Activated CD8-positive, alpha-beta T cell treated with anti-CD3 and anti-CD28 coated beads, Interleukin-2, amount 10 ng/mL, durations not matched to agents 7 days and 5 days (primary cell): ENCODE measurements around the gene ID3. TPM values are rescaled to one million over a fixed set of nuclear protein-coding genes. Genes with fewer than 3 reads are reported as not detected.
A peak's percentile ranks its signal among the peaks of the same experiment; 100 is the strongest.
"Not testable (repeated sequence)": the region's sequence is repeated elsewhere in the genome, so short reads cannot be mapped to it uniquely, and the experiment has no call there.

Source experiments
- ATAC-seq: fragments of 150-1000 bp; cut with Tn5 transposase; one replicate; pipeline ENCODE4 v1.10.0; 2021; ENCODE audit warnings: moderate library complexity
- CTCF ChIA-PET: fragments of 350-600 bp; sonication (Branson Sonifier 250); formaldehyde crosslinking; loops from one replicate; lab custom pipeline; 2021; ENCODE audit warnings: antibody characterized with exemption; lab: Charles Lee
- POLR2A ChIA-PET: fragments of 350-600 bp; sonication (Branson Sonifier 250); formaldehyde crosslinking; loops from one replicate; lab custom pipeline; 2021; ENCODE audit warnings: antibody characterized with exemption; lab: Charles Lee
- DNase-seq: peaks from one replicate; pipeline ENCODE4 v3.0.0-alpha.2; 2020
- H3K27ac Mint-ChIP-seq: one replicate; pipeline ENCODE4 v1.8.0; 2021; ENCODE audit warnings: mild to moderate bottlenecking, mixed read lengths
- H3K27me3 Mint-ChIP-seq: one replicate; pipeline ENCODE4 v1.8.0; 2021; ENCODE audit warnings: low read depth, mixed read lengths
- H3K36me3 Mint-ChIP-seq: one replicate; pipeline ENCODE4 v1.8.0; 2021; ENCODE audit warnings: low read depth, mixed read lengths
- H3K4me1 Mint-ChIP-seq: one replicate; pipeline ENCODE4 v1.8.0; 2021; ENCODE audit warnings: low read depth, mixed read lengths
- H3K4me3 Mint-ChIP-seq: one replicate; pipeline ENCODE4 v1.8.0; 2021; ENCODE audit warnings: mild to moderate bottlenecking, mixed read lengths
- H3K9me3 Mint-ChIP-seq: one replicate; pipeline ENCODE4 v1.8.0; 2022; ENCODE audit warnings: mixed read lengths; ENCODE audit not compliant: insufficient read depth
- total RNA-seq, 2 experiments: library from RNA; stranded (reverse); gene quantifications; one replicate each; pipeline ENCODE4 v1.2.3, GENCODE V29; 2021

Gene ID3
- total RNA-seq, 2 experiments from 2014 or later, result 31.4 to 34.4 TPM

DNA sequence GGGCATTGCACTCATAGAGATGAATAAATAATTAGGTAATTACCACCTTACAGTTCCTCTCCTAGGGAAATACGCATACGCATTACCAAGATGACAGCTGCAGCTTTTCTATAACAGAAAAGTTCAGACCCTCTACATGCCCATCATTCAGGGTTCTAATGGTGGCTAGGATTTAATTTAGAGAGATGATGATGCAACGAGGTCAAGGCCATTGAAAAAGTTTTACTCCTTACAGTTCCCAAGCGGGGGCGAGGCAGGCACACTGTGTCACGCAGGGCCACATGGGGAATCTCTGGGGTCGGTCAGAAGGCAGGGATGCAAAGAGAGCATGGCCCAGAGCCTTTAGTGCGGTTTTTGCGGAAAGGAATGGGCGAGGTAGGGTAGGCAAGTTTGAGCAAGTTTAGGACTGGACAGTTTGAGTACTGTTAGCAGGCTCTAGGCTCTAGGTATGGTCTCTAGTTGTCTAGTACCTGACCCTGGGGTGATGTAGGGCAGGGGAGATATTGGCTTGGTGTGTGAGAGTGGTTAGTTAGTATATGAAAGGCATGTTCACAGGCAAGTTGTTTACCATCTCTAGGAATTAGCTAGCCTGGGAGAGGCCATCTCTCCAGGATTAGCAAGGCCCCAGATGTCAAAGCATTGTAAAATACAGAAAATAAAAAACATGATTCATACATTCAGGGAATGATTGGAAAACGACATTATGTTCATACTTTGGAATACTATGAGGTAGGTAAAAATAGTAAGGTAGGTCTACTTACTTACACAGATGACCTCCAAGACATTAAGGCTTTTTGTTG lies 29.6 kb upstream of the ID3 start:
- H3K27me3 Mint-ChIP-seq, result no peaks in the 10 kb centered on the region
- DNase-seq (no peak), ATAC-seq (no peak)
- no peak overlapping the region for H3K4me3 Mint-ChIP-seq
- H3K9me3 Mint-ChIP-seq, result no peaks in the 10 kb centered on the region
- ChIA-PET CTCF (interaction anchor here (0.9 to 3.6 kb wide), 5 partner anchors 24 to 48 kb away, joined by 3 to 25 read pairs (median 3); no protein-coding TSS in a partner anchor), POLR2A (interaction anchor here (1.1 kb wide), 1 partner anchor 12 kb away, joined by 5 read pairs; no protein-coding TSS in a partner anchor)
- H3K27ac Mint-ChIP-seq, result no peak overlapping the region
- H3K36me3 Mint-ChIP-seq, result no peaks in the 10 kb centered on the region
- peaks cover 59% of the 10 kb centered on the region for H3K4me1 Mint-ChIP-seq

DNA sequence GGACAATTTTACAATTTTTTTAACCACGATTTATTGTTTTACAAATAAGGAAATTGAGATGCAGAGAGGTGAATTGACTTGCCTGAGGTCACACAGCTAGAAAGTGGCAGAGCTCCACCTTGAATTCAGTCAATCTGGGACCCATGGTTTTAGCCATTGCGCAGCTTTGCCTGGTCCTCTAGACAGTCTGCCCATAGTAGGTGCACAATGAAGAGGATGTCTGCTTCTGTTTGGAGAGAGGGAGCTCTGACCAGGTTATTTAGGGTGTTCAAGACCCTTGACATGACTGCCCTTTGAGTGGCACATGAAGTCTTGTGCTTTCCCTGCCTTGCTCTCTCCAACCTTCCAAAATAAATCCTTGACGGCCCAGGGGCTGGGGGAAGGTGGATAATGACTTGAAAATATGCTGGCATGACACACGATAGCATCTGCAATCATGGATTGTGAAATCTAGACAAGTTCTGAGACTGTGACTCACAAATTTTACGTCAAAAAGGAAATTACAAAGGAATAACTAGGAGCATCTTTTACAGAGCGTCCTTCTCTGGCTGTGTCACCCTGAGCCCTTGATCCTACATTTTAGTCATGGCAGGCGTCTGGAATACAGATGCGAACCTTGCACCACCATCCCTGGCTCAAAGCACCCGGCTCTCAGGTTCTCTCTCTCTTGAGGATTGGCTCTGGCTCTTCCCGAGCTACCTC lies 26.2 kb upstream of the ID3 start:
- ChIA-PET CTCF (interaction anchor here (2.0 kb wide), 1 partner anchor 9 kb away, joined by 5 read pairs; no protein-coding TSS in a partner anchor), POLR2A (no interaction called here)
- H3K9me3 Mint-ChIP-seq, result no peaks in the 10 kb centered on the region
- H3K4me1 Mint-ChIP-seq, result peaks cover 37% of the 10 kb centered on the region
- H3K27me3 Mint-ChIP-seq, result no peaks in the 10 kb centered on the region
- ATAC-seq, result no peak
- no peak overlapping the region for H3K27ac Mint-ChIP-seq
- H3K36me3 Mint-ChIP-seq, result no peaks in the 10 kb centered on the region
- DNase-seq, result no peak
- H3K4me3 Mint-ChIP-seq, result no peak overlapping the region

DNA sequence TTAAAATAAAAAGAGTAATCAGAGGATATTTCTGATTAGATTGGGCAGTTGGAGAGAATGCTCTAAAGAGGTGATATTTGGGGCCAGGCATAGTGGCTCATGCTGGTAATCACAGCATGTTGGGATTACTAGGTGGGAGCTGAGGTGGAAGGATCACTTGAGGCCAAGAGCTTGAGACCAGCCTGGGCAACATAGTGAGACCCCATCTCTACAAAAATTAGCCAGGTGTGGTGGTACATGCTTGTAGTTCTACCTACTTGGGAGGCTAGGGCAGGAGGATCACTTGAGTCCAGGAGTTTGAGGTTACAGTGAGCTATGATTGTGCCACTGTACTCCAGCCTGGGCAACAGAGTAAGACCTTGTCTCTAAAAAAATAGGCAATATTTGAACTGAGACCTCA lies 24.4 kb upstream of the ID3 start:
- ATAC-seq, H3K27ac Mint-ChIP-seq, H3K27me3 Mint-ChIP-seq, H3K4me3 Mint-ChIP-seq, H3K36me3 Mint-ChIP-seq, H3K9me3 Mint-ChIP-seq, DNase-seq, POLR2A ChIA-PET: not testable (repeated sequence)
- CTCF ChIA-PET, result interaction anchor here (2.2 kb wide), 1 partner anchor 8 kb away, joined by 9 read pairs; no protein-coding TSS in a partner anchor
- peaks cover 31% of the 10 kb centered on the region for H3K4me1 Mint-ChIP-seq

DNA sequence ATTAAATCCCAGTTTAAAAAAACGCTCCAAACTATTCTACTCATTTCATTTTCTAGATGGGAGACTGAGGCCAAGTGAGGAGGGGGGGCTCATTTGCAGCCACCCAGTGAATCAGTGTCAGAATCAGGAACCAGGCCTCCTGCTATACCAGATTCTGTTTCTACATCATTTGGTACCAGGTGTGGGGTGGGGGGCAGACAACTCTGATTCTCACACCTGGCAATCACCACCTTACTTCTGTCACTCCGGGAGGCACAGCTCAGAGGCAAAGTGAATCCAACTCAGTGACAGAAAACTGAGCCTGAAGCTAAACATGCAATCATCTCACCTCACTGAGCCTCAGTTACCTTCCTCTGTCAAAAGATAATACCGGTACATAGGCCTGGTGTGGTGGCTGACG lies 23.5 kb upstream of the ID3 start:
- Mint-ChIP-seq H3K4me1 (peaks cover 33% of the 10 kb centered on the region), H3K27ac (no peak overlapping the region), H3K36me3 (no peaks in the 10 kb centered on the region), H3K27me3 (no peaks in the 10 kb centered on the region), H3K4me3 (no peak overlapping the region), H3K9me3 (no peaks in the 10 kb centered on the region)
- CTCF ChIA-PET, result interaction anchor here (2.2 kb wide), 1 partner anchor 9 kb away, joined by 9 read pairs; no protein-coding TSS in a partner anchor
- ATAC-seq, result no peak
- no peak for DNase-seq
- POLR2A ChIA-PET, result no interaction called here

DNA sequence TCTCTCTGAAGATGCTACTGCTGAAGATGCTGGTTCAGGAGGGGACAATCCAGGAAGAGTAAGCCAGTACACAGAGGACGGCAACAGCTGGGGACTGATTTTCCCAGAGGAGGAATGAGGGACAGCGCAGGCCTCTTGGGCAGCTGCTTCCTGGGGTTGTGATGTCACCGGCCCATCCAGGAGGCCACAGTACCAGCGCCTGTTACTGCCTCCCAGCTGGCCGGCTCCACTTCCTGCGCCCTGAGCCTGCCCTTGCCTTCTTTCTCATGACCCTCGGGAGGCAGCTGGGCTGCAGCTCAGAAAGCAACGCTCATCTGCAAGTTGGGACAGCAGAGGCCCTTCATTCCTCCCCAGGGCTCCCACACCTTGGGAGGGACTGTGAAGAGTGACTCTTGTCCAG lies 21.9 kb upstream of the ID3 start:
- DNase-seq, result no peak
- ChIA-PET POLR2A (interaction anchor here (0.8 to 2.0 kb wide), 3 partner anchors 10 to 37 kb away, joined by 3 to 6 read pairs (median 3); partner anchors contain the start of gene ID3), CTCF (interaction anchor here (1.0 to 1.9 kb wide), 7 partner anchors 11 to 56 kb away, joined by 3 to 6 read pairs (median 4); no protein-coding TSS in a partner anchor)
- Mint-ChIP-seq H3K36me3 (no peaks in the 10 kb centered on the region), H3K27ac (peak overlapping the region; percentile 49), H3K4me3 (no peak overlapping the region), H3K9me3 (no peaks in the 10 kb centered on the region), H3K4me1 (peaks cover 46% of the 10 kb centered on the region), H3K27me3 (no peaks in the 10 kb centered on the region)
- ATAC-seq, result no peak

DNA sequence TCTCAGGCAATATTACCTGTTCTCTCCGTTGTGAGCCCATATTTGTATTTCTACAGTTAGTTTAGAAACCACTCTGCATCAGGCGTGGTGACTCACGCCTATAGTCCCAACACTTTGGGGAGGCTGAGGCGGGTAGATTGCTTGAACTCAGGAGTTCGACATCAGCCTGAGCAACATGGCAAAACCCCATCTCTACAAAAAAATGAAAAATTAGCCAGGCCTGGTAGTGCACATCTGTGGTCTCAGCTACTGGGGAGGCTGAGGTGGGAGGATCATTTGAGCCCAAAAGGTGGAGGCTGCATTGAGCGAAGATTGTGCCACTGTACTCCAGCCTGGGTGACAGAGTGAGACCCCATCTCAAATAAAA lies 19.7 kb upstream of the ID3 start:
- ChIA-PET POLR2A (interaction anchor here (4.4 kb wide), 1 partner anchor 24 kb away, joined by 43 read pairs; no protein-coding TSS in a partner anchor), CTCF (interaction anchor here (0.8 to 11.1 kb wide), 2 partner anchors 12 to 57 kb away, joined by 4 to 144 read pairs; no protein-coding TSS in a partner anchor)
- Mint-ChIP-seq H3K27ac (peak overlapping the region; percentile 76), H3K27me3 (no peaks in the 10 kb centered on the region), H3K9me3 (no peaks in the 10 kb centered on the region), H3K4me1 (peaks cover 64% of the 10 kb centered on the region), H3K36me3 (no peaks in the 10 kb centered on the region), H3K4me3 (no peak overlapping the region)
- DNase-seq (no peak), ATAC-seq (no peak)

DNA sequence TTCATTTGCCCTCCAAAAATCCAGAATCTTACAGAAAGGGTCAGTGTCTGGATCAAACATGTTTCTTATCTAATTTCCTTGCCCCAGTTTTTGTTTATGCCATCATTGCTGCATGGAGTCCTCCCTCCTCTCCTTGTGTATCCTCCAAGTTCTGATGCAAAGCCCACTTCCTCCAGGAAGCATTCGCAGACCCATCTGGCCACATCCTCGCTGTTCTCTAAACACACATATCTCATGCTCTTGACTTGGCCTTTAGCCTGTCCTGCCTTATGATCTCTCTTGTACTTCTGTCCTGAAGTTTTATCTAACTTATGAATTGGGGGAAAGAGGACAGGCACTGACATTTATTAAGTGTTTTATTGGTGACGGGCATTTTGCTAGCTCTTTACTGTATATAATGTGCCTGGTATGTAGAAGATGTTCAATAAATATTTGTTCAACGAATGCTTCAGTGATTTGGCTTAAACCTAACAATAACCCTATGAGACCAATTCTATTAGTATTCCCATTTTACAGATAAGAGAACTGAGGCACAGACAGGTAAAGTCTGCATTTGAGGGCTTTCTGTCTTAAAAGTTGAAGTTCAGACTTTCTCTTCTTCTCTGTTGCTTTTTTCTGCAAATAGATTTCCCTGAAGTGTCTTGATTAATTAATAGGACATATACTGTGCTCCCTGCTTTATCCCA lies 19.2 kb upstream of the ID3 start:
- H3K4me1 Mint-ChIP-seq, result peaks cover 64% of the 10 kb centered on the region
- ChIA-PET POLR2A (interaction anchor here (1.7 to 4.4 kb wide), 3 partner anchors 22 to 34 kb away, joined by 17 to 43 read pairs (median 20); no protein-coding TSS in a partner anchor), CTCF (interaction anchor here (1.2 to 11.1 kb wide), 7 partner anchors 13 to 58 kb away, joined by 3 to 144 read pairs (median 18); no protein-coding TSS in a partner anchor)
- ATAC-seq (no peak), DNase-seq (peak; percentile 42)
- no peaks in the 10 kb centered on the region for H3K9me3 Mint-ChIP-seq
- no peaks in the 10 kb centered on the region for H3K27me3 Mint-ChIP-seq
- H3K4me3 Mint-ChIP-seq, result peak overlapping the region; percentile 38
- H3K27ac Mint-ChIP-seq, result peak overlapping the region; percentile 76
- no peaks in the 10 kb centered on the region for H3K36me3 Mint-ChIP-seq

DNA sequence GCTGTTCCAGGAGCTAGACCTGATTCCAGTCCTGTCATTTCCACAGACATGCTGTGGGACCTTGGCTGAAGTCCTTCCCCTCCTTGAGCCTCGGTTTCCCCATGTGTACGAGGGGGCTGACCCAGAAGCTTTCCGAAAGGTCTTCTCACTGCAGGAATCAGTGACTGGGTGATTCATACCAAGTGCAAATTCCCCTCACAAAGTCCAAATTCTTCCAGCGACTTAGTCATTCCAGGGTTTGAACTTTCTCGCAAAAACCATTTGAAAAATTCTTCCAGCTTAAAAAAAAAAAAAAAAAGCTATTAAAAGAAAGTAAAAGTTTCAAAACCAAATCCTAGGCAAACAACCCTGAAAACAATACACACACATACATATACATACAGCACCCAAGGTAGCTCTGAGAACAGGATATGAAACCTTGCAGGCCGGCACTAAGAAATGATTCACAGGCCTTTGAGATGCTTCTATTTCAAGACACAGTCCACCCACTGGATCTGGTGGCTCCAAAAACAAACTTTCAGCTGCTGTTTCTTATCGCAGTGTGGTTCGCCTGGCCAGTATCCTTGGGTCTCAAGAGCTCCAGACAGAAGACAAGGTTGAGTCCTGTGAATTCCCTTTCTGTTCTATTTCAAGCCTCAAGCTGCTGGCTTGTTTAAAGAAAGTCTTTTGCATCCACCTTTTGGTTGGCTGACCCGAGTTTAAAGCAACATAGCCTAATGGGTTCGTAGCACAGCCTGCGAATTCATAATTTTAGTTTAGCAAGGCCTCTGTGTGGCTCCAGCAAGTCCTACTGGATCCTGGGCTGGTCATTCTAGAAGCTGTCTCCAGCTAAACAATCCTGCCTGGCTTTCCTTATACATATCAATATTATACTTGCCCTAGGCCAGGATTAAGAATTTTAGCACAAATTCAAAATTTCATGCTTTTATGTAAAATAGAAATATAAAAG lies 18.0 kb upstream of the ID3 start:
- POLR2A ChIA-PET, result interaction anchor here (1.2 to 4.4 kb wide), 11 partner anchors 11 to 60 kb away, joined by 4 to 43 read pairs (median 6); partner anchors contain the start of gene ID3
- CTCF ChIA-PET, result interaction anchor here (0.7 to 11.1 kb wide), 20 partner anchors 9 to 195 kb away, joined by 3 to 144 read pairs (median 5); partner anchors contain the start of gene ID3
- DNase-seq (peak; percentile 70), ATAC-seq (peak; percentile 89)
- peak overlapping the region; percentile 90 for H3K27ac Mint-ChIP-seq
- no peaks in the 10 kb centered on the region for H3K36me3 Mint-ChIP-seq
- no peaks in the 10 kb centered on the region for H3K9me3 Mint-ChIP-seq
- no peaks in the 10 kb centered on the region for H3K27me3 Mint-ChIP-seq
- peak overlapping the region; percentile 48 for H3K4me3 Mint-ChIP-seq
- peaks cover 65% of the 10 kb centered on the region for H3K4me1 Mint-ChIP-seq

DNA sequence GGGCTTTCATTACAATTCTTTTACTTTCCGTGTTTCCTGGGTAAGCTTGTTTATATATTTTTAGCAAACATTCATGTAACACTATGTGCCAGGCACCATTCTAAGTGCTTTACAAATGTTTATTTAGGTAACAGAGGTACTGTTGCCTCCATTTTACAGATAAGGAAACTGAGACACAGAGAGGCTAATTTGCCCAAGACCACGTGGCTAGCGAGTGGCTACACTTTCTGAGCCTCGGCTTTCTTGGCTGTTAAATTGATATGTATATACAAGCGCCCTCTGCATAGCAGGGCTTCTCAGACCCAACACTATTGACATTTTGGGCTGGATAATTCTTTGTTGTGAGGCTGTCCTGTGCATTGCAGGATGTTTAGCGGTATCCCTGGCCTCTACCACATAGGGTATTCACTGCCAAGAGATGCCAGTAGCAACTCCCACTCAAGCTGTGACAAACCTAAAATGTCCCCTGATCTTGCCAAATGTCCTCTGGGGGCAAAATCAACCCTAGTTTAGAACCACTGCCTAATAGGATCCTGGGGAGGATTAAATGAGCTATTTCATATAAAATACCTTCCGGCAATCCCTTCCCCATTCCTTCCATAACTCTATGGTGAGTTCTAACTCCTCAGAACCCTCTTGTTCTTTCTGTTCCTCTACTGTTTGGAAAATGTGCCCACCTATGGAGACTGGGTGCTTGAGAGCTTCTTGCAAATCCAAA lies 17.2 kb upstream of the ID3 start:
- H3K4me3 Mint-ChIP-seq, result peak overlapping the region; percentile 48
- no peak for DNase-seq
- CTCF ChIA-PET, result interaction anchor here (0.7 to 11.1 kb wide), 18 partner anchors 9 to 195 kb away, joined by 3 to 144 read pairs (median 6); partner anchors contain the start of gene ID3
- H3K27ac Mint-ChIP-seq, result peak overlapping the region; percentile 90
- peaks cover under 1% of the 10 kb centered on the region for H3K27me3 Mint-ChIP-seq
- H3K4me1 Mint-ChIP-seq, result peaks cover 65% of the 10 kb centered on the region
- no peaks in the 10 kb centered on the region for H3K9me3 Mint-ChIP-seq
- POLR2A ChIA-PET, result interaction anchor here (1.1 to 4.4 kb wide), 12 partner anchors 12 to 61 kb away, joined by 4 to 43 read pairs (median 6); partner anchors contain the start of gene ID3
- no peaks in the 10 kb centered on the region for H3K36me3 Mint-ChIP-seq
- no peak for ATAC-seq
